ENCODE measurements around the gene NFASC.

Gene NFASC

DNA sequence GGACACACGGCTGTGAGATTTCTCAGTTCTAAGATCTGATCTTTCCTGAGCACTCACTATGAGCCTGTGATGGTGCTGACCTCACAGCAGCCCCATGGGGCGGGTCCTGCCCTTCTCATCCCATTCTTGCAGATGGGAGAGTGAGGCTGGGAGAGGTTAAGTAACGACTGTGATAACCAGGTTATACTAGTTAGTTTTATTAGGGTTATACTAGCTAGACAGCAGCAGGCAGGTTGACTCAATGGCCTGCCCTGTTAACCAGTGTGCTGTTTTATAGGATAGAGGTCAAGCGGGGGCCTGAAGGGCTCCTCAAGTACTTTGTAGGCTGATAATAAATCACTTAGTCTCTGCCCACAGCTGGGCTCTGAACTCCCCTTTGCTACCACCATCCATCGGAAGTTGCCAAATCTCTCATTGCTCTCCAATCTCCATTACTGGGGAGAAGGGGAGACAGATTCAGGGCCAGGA is 177.1 kb downstream of the NFASC start:
- no peak for DNase-seq

DNA sequence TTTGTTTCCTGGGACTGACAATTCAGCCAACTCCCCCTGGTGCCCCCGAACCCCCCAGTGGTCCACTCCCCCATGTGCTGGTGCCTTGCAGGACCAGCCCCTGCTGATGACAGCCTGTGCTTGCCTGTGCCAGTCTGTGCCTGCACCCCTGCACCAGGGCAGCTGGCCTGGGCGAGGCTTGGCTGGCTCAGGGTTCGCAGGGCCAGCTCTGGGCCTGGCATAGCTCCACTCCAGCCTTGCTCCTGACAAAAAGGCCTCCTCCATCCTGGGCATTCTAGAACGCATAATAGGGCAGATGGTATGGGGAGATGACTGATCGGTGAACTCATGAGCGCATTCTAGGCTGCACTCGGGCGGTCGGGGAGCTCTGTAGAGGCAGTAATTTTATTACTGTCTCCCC is 177.7 kb downstream of the NFASC start:
- DNase-seq: no peak

DNA sequence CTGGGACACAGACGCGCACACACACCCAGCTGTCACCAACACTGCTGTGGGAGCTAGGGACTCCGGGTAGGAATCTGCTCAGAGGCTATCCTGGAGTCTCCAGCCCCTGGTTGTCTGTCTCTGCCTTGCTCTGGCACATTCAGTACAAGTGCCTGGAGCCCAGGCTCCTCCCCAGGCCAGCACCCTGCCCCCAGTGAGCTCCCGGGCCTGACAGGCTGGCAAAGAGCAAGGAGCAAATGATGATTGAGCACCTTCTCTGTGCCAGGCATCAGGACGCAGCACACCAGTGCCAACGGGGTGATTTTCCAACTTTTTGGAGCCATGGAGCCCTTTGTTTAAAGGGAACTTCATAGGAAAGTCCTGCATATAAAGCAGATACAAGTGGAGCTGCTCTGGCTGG is 178.8 kb downstream of the NFASC start:
- DNase-seq: no peak

DNA sequence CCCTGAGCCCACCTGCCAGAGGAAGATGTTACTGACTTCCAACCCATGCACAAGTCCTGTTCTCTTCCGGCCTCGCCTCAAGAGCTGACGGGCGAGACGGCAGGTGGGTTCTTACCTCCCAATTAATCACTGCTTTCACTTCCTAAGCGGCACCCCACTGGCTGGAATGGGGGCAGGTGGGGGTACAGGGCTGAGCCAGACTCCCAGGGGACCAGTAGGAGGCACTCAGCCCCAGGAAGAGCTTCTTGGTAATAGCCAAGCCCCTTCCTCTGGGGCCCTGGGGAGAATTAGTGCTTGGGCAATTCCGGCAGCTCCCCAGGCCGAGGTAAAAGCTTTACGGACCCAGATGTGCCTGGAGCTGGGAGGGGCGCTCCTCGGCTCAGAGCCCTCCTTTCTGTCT is 182.0 kb downstream of the NFASC start:
- DNase-seq: no peak

DNA sequence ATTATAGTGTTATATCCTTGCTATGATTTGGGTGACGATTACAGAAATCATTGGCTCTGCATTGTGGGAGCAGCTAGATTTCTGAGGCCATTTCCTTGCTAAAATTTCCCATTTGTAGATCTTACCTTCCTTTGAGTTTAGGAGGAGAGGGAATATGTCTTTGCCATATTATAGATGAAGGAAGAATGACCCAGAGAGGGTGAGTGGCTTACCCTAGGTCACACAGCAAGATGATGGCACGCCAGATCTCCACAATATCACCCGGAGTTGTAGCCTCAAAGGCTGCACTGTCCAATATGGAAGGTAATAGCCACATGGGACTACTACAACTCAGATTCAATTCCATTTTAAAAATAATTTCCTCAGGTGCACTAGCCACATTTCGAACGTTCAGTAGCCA is 182.6 kb downstream of the NFASC start:
- no peak for DNase-seq

DNA sequence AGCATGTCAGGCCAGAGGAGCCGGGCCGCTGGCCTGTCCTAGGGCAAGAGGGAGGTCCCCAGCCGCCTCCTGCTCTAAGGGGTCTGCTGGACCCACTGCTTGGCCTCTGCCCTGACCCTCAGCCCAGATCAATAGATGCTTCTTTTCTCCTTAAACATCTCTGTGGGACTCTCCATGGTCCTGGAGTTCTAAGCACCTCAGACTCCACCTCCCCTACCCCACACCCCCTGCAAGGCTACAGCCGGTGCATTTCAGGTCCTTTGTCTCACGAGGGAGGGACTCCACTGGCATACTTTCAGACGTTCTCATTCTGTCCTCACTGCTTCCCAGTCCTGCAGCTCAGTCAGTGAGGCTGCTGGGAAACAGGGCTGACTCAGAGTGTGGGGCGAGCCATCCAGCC is 183.4 kb downstream of the NFASC start:
- no peak for DNase-seq

DNA sequence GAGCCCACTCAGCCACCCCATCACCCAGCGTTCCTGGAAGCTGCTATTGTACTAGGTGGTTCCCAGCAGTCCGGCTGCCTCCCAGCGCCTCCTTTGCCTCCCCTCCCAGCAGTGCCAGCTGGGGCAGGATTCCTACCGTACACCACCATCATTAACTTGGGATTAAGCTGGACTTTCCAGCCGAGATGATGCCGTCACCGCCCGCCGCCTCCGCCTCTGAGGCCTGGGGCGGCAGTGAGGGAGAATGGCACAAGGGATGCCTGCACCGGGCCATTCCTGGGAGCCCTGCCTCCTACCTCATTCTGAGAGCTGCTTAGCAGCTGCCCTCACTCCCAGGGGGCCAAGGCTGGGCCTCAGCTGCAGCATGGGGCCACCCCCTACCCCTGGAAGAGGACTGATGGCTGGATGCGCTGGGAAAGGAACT is 185.5 kb downstream of the NFASC start:
- no peak for DNase-seq

DNA sequence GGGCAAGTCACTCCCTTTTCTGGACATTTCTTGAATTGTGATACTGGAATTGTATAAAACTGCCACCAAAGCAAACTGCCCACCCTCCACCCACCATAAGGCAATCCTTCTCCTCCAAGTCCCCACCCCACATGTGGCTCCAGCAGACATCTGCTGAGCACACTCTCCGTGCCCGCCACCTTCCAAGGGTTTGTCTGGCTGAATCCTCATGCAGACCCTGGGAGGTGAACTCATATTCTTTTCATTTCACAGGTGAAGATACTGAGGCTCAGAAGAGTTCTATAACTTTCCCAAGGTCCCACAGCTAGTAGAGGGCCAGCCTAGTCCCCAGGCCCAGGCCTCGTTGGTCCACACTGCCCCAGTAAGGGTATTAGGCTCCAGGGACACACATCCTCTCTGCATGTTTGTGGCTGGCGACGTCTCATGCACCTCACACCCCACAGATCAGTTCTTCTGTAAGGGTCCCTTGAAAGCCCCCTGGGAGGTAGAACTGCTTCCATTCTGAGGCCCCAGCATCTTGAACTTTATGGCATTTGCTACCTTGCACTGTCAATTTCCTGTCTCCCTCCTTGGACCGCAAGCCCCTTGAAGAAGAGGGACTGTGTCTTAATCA is 186.4 kb downstream of the NFASC start:
- DNase-seq: no peak

DNA sequence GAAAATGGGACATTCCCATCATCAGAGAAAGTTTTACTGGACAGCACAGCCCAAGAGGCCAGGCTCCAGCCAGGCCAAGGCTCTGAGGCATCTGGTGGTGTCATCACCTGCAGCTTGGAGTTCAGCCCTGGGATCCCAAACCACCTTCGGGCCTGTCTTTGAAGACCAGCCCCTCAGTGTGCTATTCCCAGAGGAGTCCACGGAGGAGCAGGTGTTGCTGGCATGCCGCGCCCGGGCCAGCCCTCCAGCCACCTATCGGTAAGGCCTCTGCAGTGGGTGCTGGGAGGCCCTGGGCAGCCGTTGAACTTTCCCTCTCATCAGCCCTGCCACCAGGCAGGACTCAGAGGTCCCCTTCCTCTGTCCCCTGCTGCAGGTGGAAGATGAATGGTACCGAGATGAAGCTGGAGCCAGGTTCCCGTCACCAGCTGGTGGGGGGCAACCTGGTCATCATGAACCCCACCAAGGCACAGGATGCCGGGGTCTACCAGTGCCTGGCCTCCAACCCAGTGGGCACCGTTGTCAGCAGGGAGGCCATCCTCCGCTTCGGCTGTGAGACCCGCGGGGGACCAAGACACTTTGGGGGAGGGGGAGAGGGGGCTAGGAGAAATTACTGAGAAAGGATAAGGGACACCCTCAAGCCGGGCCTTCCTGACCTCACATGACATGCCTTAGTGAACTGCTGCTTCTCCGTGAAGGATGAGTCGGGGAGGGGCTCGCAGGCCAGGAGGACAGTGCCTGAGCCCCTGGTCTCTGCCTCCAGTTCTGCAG is 187.3 kb downstream of the NFASC start:
- DNase-seq: no peak

DNA sequence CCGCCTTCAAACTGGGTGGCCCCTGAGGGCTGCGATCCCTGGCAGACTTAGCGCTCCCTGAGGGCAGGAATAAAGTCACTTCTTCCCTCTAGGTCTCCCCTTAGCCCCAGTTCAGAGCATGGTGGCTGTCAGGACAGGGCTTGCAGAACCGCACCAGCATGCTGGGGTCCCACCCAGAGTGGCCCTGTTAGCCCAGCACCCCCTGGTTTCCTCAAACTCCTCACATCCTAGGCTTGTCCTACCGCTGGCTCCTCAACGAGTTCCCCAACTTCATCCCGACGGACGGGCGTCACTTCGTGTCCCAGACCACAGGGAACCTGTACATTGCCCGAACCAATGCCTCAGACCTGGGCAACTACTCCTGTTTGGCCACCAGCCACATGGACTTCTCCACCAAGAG is 188.2 kb downstream of the NFASC start:
- DNase-seq: no peak

DNA sequence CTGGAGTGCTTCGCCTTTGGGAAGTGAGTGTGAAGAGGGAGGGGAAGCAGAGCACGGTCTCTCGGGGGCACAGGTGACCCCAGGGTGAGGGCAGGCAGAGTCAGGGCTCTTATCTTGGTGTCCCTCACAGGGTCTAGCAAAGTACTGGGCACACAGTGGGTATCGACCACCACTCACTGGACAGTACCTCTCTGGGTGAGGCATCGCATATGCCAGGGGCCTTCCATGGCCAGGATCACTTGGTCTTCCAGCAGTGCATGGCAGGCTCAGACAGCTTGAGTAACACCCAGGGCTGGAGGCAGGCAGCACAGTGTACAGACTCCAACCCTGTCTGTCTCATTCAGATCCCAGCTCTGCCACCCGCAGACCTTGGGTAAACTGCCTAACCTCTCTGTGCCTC is 189.0 kb downstream of the NFASC start:
- DNase-seq: no peak

DNA sequence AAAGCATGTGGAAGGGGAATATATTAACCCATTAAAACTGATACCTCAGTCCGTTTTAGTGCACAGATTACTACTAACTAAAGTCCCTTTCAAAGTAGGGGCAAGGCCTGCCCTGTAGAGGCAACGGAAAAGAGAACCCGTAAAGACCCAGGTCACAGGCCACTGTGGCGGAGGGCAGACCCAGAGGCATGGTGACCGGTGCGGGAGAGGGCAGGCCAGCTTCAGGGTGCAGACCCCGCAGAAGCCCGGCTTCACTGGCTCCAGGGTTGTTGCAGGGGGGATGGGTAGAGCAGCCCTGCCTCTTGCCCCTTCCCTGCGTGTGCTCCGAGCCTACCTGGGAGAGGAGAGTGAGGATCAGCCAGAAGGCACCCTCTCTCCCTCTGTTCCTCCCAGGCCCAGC is 190.1 kb downstream of the NFASC start:
- no peak for DNase-seq

DNA sequence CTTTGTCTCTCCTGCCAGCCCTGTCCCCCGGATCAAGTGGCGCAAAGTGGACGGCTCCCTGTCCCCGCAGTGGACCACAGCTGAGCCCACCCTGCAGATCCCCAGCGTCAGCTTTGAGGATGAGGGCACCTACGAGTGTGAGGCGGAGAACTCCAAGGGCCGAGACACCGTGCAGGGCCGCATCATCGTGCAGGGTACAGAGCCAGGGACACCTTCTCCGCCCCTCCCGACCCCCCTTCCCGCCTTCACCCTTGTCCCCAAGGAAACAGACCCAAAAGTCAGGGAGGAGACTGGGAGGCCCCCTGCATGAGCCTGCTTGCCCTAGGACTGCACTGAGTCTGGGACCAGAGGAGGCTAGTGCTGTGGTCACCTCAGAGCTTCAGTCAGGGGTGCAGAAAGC is 190.6 kb downstream of the NFASC start:
- DNase-seq: no peak

DNA sequence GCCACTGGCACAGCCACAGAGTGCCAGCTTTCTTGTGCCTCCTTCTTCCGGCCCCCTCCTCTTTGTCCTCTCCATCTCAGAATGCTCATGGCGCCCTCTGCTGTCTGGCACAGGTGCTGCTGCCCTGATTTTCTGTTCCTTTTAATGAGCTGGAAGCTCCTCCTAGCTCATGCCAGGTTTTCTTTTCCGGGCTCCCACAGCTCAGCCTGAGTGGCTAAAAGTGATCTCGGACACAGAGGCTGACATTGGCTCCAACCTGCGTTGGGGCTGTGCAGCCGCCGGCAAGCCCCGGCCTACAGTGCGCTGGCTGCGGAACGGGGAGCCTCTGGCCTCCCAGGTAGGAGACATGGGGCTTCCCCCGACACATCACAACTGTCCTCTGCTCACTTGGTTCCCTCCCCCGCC is 191.0 kb downstream of the NFASC start:
- DNase-seq: peak; percentile 38

DNA sequence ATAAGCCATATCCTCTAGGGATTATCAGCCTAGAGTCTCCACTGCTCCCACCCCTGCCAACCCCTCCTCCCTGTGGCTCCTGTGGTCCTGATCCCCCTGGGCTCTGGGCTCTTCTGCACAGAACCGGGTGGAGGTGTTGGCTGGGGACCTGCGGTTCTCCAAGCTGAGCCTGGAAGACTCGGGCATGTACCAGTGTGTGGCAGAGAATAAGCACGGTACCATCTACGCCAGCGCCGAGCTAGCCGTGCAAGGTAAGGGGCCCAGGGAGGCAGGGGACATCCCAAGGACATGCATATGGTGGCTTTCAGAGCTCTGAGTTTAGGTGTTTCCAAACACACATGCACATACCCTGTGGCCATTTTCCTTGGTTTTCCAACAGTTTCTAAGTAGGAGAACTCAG is 191.7 kb downstream of the NFASC start:
- no peak for DNase-seq

DNA sequence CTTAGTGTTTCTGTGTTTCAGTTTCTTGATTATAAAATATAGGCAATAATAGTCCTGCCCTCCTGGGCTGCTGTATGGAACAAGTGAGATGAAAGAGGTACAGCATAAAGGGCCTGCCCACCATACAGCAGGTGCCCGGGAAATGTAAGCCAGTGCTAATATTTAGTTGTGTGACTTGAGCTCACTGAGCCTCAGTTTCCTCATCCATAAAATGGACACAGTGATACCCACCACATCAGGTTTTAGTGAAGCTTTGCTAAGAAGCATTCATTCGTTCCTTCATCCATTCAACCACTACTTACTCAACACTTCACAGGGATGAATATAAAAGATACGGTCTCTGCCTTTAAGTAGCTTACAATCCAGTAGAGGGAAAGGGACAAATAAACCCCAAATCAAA is 192.2 kb downstream of the NFASC start:
- no peak for DNase-seq

DNA sequence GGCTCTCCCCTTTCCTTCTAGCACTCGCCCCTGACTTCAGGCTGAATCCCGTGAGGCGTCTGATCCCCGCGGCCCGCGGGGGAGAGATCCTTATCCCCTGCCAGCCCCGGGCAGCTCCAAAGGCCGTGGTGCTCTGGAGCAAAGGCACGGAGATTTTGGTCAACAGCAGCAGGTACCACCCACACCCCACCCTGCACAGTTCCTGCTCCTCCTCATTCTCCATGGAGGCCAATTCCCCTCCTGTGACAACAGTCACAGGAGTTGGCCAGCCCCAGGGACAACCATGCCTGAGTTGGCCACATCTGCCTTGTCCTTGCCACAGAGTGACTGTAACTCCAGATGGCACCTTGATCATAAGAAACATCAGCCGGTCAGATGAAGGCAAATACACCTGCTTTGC is 193.6 kb downstream of the NFASC start:
- DNase-seq: no peak

DNA sequence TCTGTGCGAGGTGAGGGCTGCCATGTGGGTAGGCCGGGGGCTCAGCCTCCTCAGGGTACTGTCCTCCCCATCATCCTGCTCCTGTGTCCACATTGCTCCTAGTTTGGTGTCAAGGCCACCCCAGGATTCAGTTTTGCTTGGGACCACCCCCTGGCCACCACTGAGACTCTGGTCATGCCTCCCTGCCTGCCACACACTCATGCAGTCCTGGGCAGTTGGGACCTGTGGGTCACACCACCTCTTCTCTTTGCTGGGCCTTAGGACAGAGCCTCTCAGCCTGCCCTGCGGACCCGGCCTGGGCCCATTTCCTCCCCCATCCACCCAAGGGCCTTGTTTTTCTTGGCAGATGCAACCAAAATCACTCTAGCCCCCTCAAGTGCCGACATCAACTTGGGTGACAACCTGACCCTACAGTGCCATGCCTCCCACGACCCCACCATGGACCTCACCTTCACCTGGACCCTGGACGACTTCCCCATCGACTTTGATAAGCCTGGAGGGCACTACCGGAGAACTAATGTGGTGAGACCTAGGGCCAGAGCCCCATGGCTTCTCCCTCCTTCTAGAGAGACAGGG is 194.2 kb downstream of the NFASC start:
- no peak for DNase-seq

DNA sequence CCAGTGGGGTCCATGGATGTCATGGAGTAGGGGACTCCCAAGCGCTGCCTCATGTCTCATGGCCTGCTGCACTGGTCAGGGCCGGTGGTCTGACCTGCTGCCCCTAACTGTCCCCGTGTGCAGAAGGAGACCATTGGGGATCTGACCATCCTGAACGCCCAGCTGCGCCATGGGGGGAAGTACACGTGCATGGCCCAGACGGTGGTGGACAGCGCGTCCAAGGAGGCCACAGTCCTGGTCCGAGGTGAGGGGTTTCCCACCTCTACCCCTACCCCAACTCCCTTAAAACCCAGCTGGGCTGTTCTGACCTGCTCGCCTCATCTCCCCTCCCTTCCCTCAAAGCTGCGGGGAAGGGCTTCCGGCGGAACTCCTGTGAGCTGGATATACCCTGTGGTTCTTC is 195.0 kb downstream of the NFASC start:
- DNase-seq: no peak

DNA sequence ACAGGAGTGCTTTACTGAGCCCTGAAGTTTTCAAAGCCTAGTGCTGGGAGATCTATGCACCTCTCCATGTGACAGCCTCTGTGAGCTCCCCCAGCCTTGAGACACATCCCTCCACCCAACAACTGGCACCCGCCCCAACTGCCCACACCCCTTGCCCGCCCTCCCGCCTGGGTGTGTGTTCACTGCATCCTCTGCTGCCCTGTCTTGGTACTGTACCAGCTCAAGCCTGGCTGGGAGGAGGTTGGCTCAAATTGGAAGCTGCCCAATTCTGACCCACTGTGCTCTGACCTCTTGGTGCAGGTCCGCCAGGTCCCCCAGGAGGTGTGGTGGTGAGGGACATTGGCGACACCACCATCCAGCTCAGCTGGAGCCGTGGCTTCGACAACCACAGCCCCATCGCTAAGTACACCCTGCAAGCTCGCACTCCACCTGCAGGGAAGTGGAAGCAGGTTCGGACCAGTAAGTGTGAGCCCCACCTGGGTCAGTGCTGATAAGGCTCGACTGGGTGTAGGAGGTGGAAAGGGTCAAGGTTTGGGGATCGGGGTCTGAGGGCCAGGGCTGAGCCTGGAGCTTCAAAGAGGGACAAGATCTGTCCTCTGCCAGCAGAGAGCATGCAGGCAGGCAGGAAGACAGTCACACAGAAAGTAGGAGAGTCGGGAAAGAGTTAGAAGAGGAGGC is 195.6 kb downstream of the NFASC start:
- no peak for DNase-seq

DNA sequence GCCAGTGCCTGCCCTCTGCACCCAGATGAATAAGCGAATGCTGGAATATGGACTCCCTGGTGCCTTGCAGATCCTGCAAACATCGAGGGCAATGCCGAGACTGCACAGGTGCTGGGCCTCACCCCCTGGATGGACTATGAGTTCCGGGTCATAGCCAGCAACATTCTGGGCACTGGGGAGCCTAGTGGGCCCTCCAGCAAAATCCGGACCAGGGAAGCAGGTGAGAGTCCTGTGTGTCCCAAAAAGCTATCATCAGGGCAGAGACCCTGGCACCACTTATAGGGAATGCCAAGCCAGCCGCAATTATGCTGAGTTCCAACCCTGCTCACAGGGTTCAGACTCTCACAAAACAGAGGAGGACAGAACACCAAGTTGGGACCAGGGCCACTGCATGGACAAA is 196.4 kb downstream of the NFASC start:
- DNase-seq: no peak

DNA sequence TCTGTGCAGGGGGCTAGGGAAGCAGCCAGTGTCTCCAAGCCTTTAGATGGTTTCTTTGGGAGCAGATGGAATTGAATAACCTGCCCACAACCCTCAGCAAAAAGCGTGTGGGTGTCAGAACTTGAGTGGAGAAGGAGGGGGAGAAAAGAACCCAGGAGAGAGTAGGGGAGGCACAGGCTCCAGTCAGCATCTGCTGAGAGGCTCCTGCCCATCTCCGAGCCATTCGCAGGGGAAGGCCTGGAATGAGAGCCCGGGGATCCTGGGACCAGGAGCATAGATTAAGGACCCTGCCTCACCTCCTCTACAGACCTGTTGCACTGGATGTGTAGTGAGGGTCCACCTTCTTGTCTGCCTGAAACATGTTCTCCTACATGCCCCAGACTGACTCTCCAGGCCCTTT is 197.3 kb downstream of the NFASC start:
- no peak for DNase-seq

DNA sequence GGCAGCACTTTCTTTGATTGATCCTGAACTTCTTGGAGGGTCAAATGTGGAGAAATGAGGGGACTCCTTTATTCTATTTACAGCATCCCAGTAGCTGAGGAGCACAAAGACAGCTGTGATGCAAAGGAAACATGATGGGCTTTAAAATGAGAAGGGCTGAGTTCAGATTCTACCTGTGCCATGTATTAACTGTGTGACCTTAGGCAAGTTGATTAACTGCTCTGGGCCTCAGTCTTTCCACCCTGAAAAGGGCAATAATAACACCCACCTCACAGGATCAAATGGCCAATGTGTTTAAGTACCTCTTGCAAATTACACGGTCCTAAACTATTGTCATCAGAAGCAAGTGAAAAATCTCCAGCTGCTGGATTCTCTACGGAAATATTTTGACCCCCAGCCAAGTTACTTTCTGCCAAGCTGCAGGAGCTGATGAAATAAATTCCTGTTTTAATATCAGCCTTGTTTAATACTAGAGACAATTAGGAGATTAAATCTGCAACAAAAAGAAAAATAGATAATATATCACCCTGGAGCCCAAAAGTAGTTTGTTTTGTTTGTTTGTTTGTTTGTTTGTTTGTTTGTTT is 197.9 kb downstream of the NFASC start:
- no peak for DNase-seq
